Keratinocyte (primary cell): ENCODE results near the gene RIBC1. TPM values are rescaled to one million over a fixed set of nuclear protein-coding genes. Genes with fewer than 3 reads are reported as not detected.
"Not testable (repeated sequence)": the region's sequence is repeated elsewhere in the genome, so short reads cannot be mapped to it uniquely, and the experiment has no call there.

Experiments
- DNase-seq: peaks from one replicate; pipeline ENCODE4 v3.0.0-alpha.2; 2011; ENCODE audit warnings: low read depth, missing footprints, low spot score
- FAIRE-seq: peaks from 2 replicates; lab custom pipeline; 2011; peaks lifted over from hg19 to GRCh38; lab: Jason Lieb, UNC
- H2AFZ ChIP-seq: 2 replicates; pipeline ENCODE4 v1.6.0; 2012; ENCODE audit warnings: low read length, control low read depth, inconsistent platforms; ENCODE audit not compliant: control insufficient read depth
- H3K27ac ChIP-seq: 2 replicates; pipeline ENCODE4 v1.5.1; 2011; ENCODE audit warnings: low read length; ENCODE audit not compliant: control insufficient read depth, insufficient read depth
- H3K27me3 ChIP-seq: 3 replicates; pipeline ENCODE4 v1.6.0; 2011; ENCODE audit warnings: low read length; ENCODE audit not compliant: control insufficient read depth, insufficient read depth; ENCODE audit errors: extremely low read depth
- H3K36me3 ChIP-seq, 2 experiments: 2 replicates in 1 of 2; 3 replicates in 1 of 2; pipeline ENCODE4 v1.5.1; 2011; ENCODE audit warnings: low read length in 2 of 2, mild to moderate bottlenecking in 1 of 2; ENCODE audit not compliant: control insufficient read depth in 2 of 2, insufficient read depth in 2 of 2; ENCODE audit errors: extremely low read depth in 1 of 2
- H3K4me1 ChIP-seq: 3 replicates; pipeline ENCODE4 v1.5.1; 2011; ENCODE audit warnings: low read length; ENCODE audit not compliant: control insufficient read depth, insufficient read depth; ENCODE audit errors: extremely low read depth
- H3K4me2 ChIP-seq: 3 replicates; pipeline ENCODE4 v1.6.0; 2011; ENCODE audit warnings: low read depth, low read length; ENCODE audit not compliant: control insufficient read depth, insufficient read depth; ENCODE audit errors: extremely low read depth
- H3K4me3 ChIP-seq, 3 experiments: fragments of 200-600 bp in 1 of 3; sonication (generic) in 1 of 3; 2 replicates in 2 of 3; 3 replicates in 1 of 3; pipeline ENCODE4 v1.5.1; 2011 to 2016; ENCODE audit warnings: low read length in 3 of 3, mild to moderate bottlenecking in 3 of 3, control low read depth in 2 of 3, inconsistent platforms in 1 of 3, low read depth in 1 of 3, mixed read lengths in 1 of 3, mixed run types in 1 of 3, moderate library complexity in 1 of 3; ENCODE audit not compliant: control insufficient read depth in 2 of 3, insufficient read depth in 2 of 3; ENCODE audit errors: extremely low read depth in 1 of 3
- H3K79me2 ChIP-seq: 2 replicates; pipeline ENCODE4 v1.6.0; 2012; ENCODE audit warnings: low read length; ENCODE audit not compliant: control insufficient read depth, insufficient read depth
- H3K9ac ChIP-seq: 3 replicates; pipeline ENCODE4 v1.6.0; 2011; ENCODE audit warnings: low read length; ENCODE audit not compliant: control insufficient read depth, insufficient read depth; ENCODE audit errors: extremely low read depth
- H3K9me1 ChIP-seq: 3 replicates; pipeline ENCODE4 v1.6.0; 2011; ENCODE audit warnings: low read length; ENCODE audit not compliant: control insufficient read depth, insufficient read depth; ENCODE audit errors: extremely low read depth
- H3K9me3 ChIP-seq: 2 replicates; pipeline ENCODE4 v1.5.1; 2012; ENCODE audit warnings: low read depth, low read length; ENCODE audit not compliant: control insufficient read depth
- H4K20me1 ChIP-seq: 3 replicates; pipeline ENCODE4 v1.6.0; 2011; ENCODE audit warnings: low read length; ENCODE audit not compliant: control insufficient read depth, insufficient read depth; ENCODE audit errors: extremely low read depth
- EZH2 ChIP-seq: IDR thresholded peaks from one replicate; pipeline ENCODE4 v1.6.1; 2012; ENCODE audit warnings: inconsistent platforms, mild to moderate bottlenecking, low read length, moderate library complexity
- dilution Hi-C: fragments of 300-500 bp; cut with MboI; formaldehyde crosslinking; loops from one replicate; pipeline ENCODE4 v1.7.0; 2020; ENCODE audit warnings: low sequenced_read_pairs; ENCODE audit not compliant: extremely low pct_ligation_motif_present
- polyA plus RNA-seq, 5 experiments: library from polyadenylated mRNA; depleted of rRNA in 3 of 5; stranded (reverse) in 3 of 5; stranded (forward) in 1 of 5; unstranded in 1 of 5; fragments of >200 nt; gene quantifications; 1 replicate in 1 of 5; 2 replicates in 3 of 5; 3 replicates in 1 of 5; pipeline versions ENCODE4 v1.2.1 to v1.2.3, GENCODE V29; 2011 to 2012; ENCODE audit warnings: missing spikeins in 2 of 5, low read depth in 1 of 5, low replicate concordance in 1 of 5
- TF ChIP-seq, protein P1 (sequence below), 3 experiments: IDR thresholded peaks in 1 of 3; conservative IDR thresholded peaks in 1 of 3; optimal IDR thresholded peaks in 1 of 3; 2 replicates in 2 of 3; 3 replicates in 1 of 3; pipeline versions ENCODE3 to v1.5.1; 2011; ENCODE audit warnings: low read length in 3 of 3, mild to moderate bottlenecking in 3 of 3, moderate library complexity in 2 of 3, control low read depth in 1 of 3, inconsistent platforms in 1 of 3; ENCODE audit not compliant: insufficient read depth in 2 of 3; ENCODE audit errors: extremely low read depth in 1 of 3

The RIBC1 gene
- polyA plus RNA-seq, 1 donor (not counting 4 experiments of a cell fraction or from before 2014, with no cell fraction given): 0.42 TPM

DNA sequence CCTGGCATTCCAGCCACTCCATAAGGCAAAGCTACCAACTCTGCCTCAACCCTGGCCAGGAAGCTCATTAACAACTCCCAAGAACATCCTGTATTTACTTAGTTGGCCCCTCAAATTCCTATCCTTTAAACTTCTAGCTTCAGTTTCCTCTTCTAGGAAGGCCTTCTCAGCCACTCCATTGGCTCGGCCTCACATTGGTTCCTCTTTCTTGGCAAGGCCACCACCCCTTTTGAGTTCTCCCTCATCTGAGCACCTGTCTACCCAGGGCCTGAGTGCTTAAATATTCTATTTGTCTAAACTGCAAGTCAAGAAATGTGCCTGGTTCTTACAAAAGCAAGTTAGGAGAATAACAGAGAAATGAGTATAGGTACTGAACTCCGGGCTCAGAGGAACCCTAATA lies 10.2 kb upstream of the RIBC1 start:
- H3K27me3 ChIP-seq: no peaks in the 10 kb centered on the region
- no peak overlapping the region for H3K27ac ChIP-seq
- no peak for FAIRE-seq
- no peak overlapping the region for H3K4me3 ChIP-seq
- H3K4me2 ChIP-seq: no peak overlapping the region
- no peaks in the 10 kb centered on the region for H3K9me1 ChIP-seq
- peaks cover 24 to 35% of the 10 kb centered on the region in 2 experiments for H3K36me3 ChIP-seq
- no peak overlapping the region for H2AFZ ChIP-seq
- dilution Hi-C loops: no loop called here
- TF ChIP-seq, protein P1, sequence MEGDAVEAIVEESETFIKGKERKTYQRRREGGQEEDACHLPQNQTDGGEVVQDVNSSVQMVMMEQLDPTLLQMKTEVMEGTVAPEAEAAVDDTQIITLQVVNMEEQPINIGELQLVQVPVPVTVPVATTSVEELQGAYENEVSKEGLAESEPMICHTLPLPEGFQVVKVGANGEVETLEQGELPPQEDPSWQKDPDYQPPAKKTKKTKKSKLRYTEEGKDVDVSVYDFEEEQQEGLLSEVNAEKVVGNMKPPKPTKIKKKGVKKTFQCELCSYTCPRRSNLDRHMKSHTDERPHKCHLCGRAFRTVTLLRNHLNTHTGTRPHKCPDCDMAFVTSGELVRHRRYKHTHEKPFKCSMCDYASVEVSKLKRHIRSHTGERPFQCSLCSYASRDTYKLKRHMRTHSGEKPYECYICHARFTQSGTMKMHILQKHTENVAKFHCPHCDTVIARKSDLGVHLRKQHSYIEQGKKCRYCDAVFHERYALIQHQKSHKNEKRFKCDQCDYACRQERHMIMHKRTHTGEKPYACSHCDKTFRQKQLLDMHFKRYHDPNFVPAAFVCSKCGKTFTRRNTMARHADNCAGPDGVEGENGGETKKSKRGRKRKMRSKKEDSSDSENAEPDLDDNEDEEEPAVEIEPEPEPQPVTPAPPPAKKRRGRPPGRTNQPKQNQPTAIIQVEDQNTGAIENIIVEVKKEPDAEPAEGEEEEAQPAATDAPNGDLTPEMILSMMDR (optimal IDR thresholded peaks at IDR 0.05 in 1 of 3, IDR thresholded peaks at IDR 0.05 in 1 of 3, conservative IDR thresholded peaks at IDR 0.05 in 1 of 3; ENCODE audit: extremely low read depth in 1 of 3, insufficient read depth in 2 of 3, low read length in 3 of 3): no peak
- no peak for TF ChIP-seq EZH2
- no peak for DNase-seq
- no peak overlapping the region for H3K9ac ChIP-seq
- peaks cover 26% of the 10 kb centered on the region for H3K79me2 ChIP-seq
- H4K20me1 ChIP-seq: peaks cover 8% of the 10 kb centered on the region
- H3K4me1 ChIP-seq: no peaks in the 10 kb centered on the region
- no peaks in the 10 kb centered on the region for H3K9me3 ChIP-seq

DNA sequence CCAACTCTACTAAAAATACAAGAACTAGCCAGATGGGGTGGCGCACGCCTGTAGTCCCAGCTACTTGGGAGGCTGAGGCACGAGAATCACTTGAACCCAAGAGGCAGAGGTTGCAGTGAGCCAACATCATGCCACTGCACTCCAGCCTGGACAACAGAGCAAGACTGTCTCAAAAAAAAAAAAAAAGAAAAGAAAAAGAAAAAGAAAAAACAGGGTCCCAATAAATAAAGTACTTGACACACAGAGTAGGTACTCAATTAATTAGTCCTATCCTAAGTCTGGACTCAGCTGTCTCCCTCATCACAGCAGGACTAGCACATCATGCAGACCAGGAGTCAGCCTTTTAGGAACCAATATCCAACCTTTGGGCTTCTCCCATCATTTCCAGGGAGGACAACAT lies 2.3 kb upstream of the RIBC1 start:
- FAIRE-seq, H3K9me1 ChIP-seq, H3K27ac ChIP-seq, H2AFZ ChIP-seq, dilution Hi-C loops, H3K4me3 ChIP-seq, H3K27me3 ChIP-seq, H3K9ac ChIP-seq, H3K36me3 ChIP-seq, DNase-seq, H3K9me3 ChIP-seq: not testable (repeated sequence)
- peaks cover 14% of the 10 kb centered on the region for H4K20me1 ChIP-seq
- H3K4me2 ChIP-seq: peak overlapping the region; percentile 86
- H3K79me2 ChIP-seq: peaks cover 60% of the 10 kb centered on the region
- H3K4me1 ChIP-seq: peaks cover 15% of the 10 kb centered on the region

DNA sequence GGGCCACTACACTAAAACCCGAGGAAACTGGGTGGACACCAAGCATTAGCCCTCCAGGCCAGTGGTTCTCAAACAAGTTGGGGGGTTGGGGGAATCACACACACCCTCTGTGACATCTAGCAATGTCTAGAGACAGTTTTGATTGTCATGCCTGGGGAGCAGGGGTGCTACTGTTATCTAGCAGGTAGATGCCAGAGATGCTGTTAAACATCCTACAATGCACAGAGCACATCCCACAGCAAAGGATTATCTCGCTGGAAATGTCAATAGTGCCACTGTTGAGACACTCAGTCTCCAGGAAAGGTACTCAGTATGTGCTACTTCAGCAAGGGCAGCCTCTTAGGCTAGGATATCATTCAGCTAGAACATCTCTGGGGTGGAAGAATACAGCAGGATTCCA lies 1.5 kb upstream of the RIBC1 start:
- dilution Hi-C loops: no loop called here

More for the DNA sequence above, 1.5 kb upstream of the RIBC1 start:
- Histone ChIP-seq H3K4me3 (peak overlapping the region; percentile 66 to 85 (median 80)), H3K36me3 (no peaks in the 10 kb centered on the region), H3K9ac (peak overlapping the region; percentile 97), H3K27ac (no peak overlapping the region), H3K79me2 (peaks cover 58% of the 10 kb centered on the region), H4K20me1 (peaks cover 14% of the 10 kb centered on the region), H3K9me3 (no peaks in the 10 kb centered on the region), H3K4me2 (peak overlapping the region; percentile 86), H3K27me3 (no peaks in the 10 kb centered on the region), H3K4me1 (peaks cover 15% of the 10 kb centered on the region), H2AFZ (no peak overlapping the region), H3K9me1 (peaks cover 3% of the 10 kb centered on the region)
- FAIRE-seq: no peak
- TF ChIP-seq EZH2: no peak
- TF ChIP-seq, protein P1 (optimal IDR thresholded peaks at IDR 0.05 in 1 of 3, IDR thresholded peaks at IDR 0.05 in 1 of 3, conservative IDR thresholded peaks at IDR 0.05 in 1 of 3; ENCODE audit: extremely low read depth in 1 of 3, insufficient read depth in 2 of 3, low read length in 3 of 3): no peak
- DNase-seq: no peak
